ENCODE data around the gene FYB2. TPM values are rescaled to one million over a fixed set of nuclear protein-coding genes. Genes with fewer than 3 reads are reported as not detected.

The FYB2 gene
- polyA plus RNA-seq, 2 donors: 0.24 to 2.0 TPM

DNA sequence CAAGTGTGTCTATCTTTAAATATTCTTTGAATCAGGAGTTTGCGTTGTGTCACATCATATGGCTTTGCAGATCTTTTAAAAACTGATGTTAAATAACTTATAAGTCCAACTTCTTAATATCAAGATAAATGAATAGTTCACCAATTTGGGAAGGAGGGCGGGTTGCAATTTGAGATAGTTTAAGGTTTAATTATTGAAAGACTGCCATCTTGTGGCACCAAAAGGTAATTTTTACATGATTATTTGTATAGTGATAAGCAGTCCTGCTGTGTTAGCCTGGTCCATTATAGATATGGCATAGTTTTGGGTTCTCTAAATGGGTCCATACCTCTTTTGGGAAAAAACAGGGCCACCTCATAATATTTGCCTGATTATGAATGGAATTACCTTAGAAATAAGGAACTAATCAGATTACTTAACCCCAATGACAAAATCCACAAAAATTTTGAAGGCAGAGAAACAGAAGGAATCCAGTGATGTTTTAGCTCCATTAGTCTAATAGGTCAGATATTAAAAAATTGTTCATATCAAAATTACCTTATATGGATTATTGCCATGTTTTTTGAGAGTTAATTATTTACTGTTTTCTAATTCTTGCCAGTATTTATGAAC lies 109.8 kb downstream of the FYB2 start:
- no peaks in the 10 kb centered on the region for H3K36me3 ChIP-seq (ENCODE audit: control insufficient read depth in 2 of 2, insufficient read depth in 2 of 2, low read length in 1 of 2)
- no peaks in the 10 kb centered on the region for H3K4me1 ChIP-seq (ENCODE audit: control insufficient read depth in 2 of 2, insufficient read depth in 2 of 2, low read length in 1 of 2)
- H3K9me3 ChIP-seq (ENCODE audit: control insufficient read depth in 2 of 2, insufficient read depth in 1 of 2, low read depth in 1 of 2, low read length in 1 of 2): no peaks in the 10 kb centered on the region
- no peaks in the 10 kb centered on the region for H3K27me3 ChIP-seq (ENCODE audit: control insufficient read depth in 1 of 2, insufficient read depth in 2 of 2, low read length in 2 of 2)
- WGBS, 2 donors: 6 to 9% methylated on average over 2 of the region's 2 CpGs
- H3K27ac ChIP-seq (ENCODE audit: low read depth in 2 of 2, low read length in 1 of 2): no peak overlapping the region
- no peak overlapping the region for H3K4me3 ChIP-seq (ENCODE audit: low read depth in 1 of 2, low read length in 2 of 2)

DNA sequence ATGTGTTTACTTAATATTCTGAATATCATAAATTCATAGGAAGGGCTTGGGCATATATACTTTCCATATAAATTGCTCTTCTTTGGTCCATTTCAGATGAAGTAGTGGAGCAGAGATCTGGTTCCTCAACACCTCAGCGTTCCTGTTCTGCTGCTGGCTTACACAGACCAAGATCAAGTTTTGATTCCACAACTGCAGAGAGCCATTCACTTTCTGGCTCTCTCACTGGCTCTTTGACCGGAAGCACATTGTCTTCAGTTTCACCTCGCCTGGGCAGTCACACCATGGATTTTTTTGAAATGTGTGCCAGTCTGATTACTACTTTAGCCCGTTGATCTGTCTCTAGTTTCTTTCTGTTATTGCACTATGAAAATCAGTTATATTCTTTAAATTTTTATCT lies 111.8 kb downstream of the FYB2 start:
- Histone ChIP-seq H3K4me3 (ENCODE audit: low read depth in 1 of 2, low read length in 2 of 2) (no peak overlapping the region), H3K27ac (ENCODE audit: low read depth in 2 of 2, low read length in 1 of 2) (no peak overlapping the region), H3K9me3 (ENCODE audit: control insufficient read depth in 2 of 2, insufficient read depth in 1 of 2, low read depth in 1 of 2, low read length in 1 of 2) (no peaks in the 10 kb centered on the region), H3K36me3 (ENCODE audit: control insufficient read depth in 2 of 2, insufficient read depth in 2 of 2, low read length in 1 of 2) (no peaks in the 10 kb centered on the region), H3K27me3 (ENCODE audit: control insufficient read depth in 1 of 2, insufficient read depth in 2 of 2, low read length in 2 of 2) (no peaks in the 10 kb centered on the region), H3K4me1 (ENCODE audit: control insufficient read depth in 2 of 2, insufficient read depth in 2 of 2, low read length in 1 of 2) (no peaks in the 10 kb centered on the region)
- 80% methylated on average over 4 of the region's 4 CpGs for WGBS, 2 donors

DNA sequence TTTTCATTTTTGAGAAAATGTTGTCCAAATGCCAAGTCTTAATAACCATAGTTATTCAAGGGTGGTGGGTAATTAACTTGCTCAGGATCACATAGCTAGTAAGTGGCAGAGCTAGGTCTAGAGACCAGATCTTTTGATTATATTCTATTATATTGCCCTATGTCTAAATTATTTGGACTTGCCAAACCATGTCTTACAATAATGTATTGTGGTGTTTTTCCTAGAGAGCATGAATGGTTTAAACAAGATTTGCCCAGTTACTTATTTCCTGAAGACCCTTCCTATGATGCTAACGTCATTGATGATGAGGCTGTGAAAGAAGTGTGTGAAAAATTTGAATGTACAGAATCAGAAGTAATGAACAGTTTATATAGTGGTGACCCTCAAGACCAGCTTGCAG lies 115.5 kb downstream of the FYB2 start:
- no peaks in the 10 kb centered on the region for H3K9me3 ChIP-seq (ENCODE audit: control insufficient read depth in 2 of 2, insufficient read depth in 1 of 2, low read depth in 1 of 2, low read length in 1 of 2)
- H3K27me3 ChIP-seq (ENCODE audit: control insufficient read depth in 1 of 2, insufficient read depth in 2 of 2, low read length in 2 of 2): no peaks in the 10 kb centered on the region
- no peak overlapping the region for H3K27ac ChIP-seq (ENCODE audit: low read depth in 2 of 2, low read length in 1 of 2)
- H3K4me1 ChIP-seq (ENCODE audit: control insufficient read depth in 2 of 2, insufficient read depth in 2 of 2, low read length in 1 of 2): no peaks in the 10 kb centered on the region
- no peak overlapping the region for H3K4me3 ChIP-seq (ENCODE audit: low read depth in 1 of 2, low read length in 2 of 2)
- 84 to 85% methylated on average over 1 of the region's 1 CpG for WGBS, 2 donors
- no peaks in the 10 kb centered on the region for H3K36me3 ChIP-seq (ENCODE audit: control insufficient read depth in 2 of 2, insufficient read depth in 2 of 2, low read length in 1 of 2)

DNA sequence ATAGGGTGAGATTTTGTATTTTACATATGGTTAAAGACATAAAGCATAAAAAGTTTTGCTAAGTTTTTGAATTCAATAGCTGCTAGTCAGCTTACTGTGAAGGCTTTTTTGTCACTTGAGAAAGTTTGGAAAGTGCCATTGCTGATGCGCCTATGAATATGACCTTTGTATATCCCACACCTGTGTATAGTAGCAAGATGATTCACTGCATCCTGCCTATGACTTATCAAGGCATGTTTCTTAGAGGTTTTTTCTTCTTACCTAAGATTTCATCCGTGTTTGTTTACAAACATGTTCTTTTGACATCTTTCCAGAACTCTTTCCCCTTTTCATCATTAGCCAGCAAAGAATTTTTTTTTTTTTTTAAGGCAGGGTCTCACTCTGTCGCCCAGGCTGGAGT lies 122.5 kb downstream of the FYB2 start:
- Histone ChIP-seq H3K36me3 (ENCODE audit: control insufficient read depth in 2 of 2, insufficient read depth in 2 of 2, low read length in 1 of 2) (no peaks in the 10 kb centered on the region), H3K27ac (ENCODE audit: low read depth in 2 of 2, low read length in 1 of 2) (no peak overlapping the region), H3K4me3 (ENCODE audit: low read depth in 1 of 2, low read length in 2 of 2) (no peak overlapping the region), H3K27me3 (ENCODE audit: control insufficient read depth in 1 of 2, insufficient read depth in 2 of 2, low read length in 2 of 2) (no peaks in the 10 kb centered on the region), H3K9me3 (ENCODE audit: control insufficient read depth in 2 of 2, insufficient read depth in 1 of 2, low read depth in 1 of 2, low read length in 1 of 2) (no peaks in the 10 kb centered on the region), H3K4me1 (ENCODE audit: control insufficient read depth in 2 of 2, insufficient read depth in 2 of 2, low read length in 1 of 2) (no peaks in the 10 kb centered on the region)
- WGBS, 2 donors: 72 to 84% methylated on average over 3 of the region's 3 CpGs

DNA sequence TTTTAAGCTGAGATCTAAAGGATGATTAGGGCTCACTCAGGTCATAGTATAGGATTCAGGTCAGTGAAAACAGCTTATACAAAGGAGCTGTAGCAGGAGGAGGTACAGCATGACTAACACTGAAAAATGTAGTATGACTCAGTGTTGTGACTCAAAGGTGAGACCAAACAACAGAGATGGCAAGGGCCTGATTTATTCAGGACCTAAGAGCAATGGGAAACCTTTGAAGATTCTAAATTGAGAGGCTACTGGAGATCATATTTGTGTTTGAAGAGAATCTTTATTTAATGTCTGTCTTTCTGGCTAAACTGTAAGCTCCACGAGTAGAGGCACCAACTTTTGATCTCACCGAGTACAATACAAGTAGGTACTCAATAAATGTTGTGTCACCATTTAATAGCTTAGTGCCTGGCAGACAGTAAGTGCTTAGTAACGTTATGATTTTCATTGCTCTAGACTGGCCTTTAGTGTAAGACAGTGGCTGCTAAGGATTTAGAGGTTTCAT lies 130.6 kb downstream of the FYB2 start:
- Histone ChIP-seq H3K27me3 (ENCODE audit: control insufficient read depth in 1 of 2, insufficient read depth in 2 of 2, low read length in 2 of 2) (no peaks in the 10 kb centered on the region), H3K9me3 (ENCODE audit: control insufficient read depth in 2 of 2, insufficient read depth in 1 of 2, low read depth in 1 of 2, low read length in 1 of 2) (no peaks in the 10 kb centered on the region), H3K36me3 (ENCODE audit: control insufficient read depth in 2 of 2, insufficient read depth in 2 of 2, low read length in 1 of 2) (no peaks in the 10 kb centered on the region), H3K4me3 (ENCODE audit: low read depth in 1 of 2, low read length in 2 of 2) (no peak overlapping the region), H3K27ac (ENCODE audit: low read depth in 2 of 2, low read length in 1 of 2) (no peak overlapping the region), H3K4me1 (ENCODE audit: control insufficient read depth in 2 of 2, insufficient read depth in 2 of 2, low read length in 1 of 2) (peaks cover 0 to 3% of the 10 kb centered on the region in 2 donors)
- WGBS, 2 donors: 46 to 55% methylated on average over 3 of the region's 3 CpGs

DNA sequence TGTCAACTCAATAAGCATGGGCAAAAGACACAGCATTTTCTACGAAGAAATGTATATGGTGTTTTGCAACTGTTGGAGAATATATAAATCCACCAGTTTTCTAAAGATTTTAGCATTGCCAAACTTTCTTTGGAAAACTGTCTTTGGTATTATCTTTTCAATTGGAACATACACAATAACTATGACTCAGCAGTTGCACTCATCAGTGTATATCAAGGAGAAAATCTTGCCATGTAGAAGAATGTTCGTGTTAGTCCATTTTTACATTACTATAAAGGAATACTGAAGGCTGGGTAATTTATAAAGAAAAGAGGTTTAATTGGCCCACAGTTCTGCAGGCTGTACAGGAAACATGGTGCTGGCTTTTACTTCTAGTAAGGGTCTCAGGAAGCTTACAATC lies 133.0 kb downstream of the FYB2 start:
- Histone ChIP-seq H3K4me3 (ENCODE audit: low read depth in 1 of 2, low read length in 2 of 2) (no peak overlapping the region), H3K27ac (ENCODE audit: low read depth in 2 of 2, low read length in 1 of 2) (no peak overlapping the region), H3K4me1 (ENCODE audit: control insufficient read depth in 2 of 2, insufficient read depth in 2 of 2, low read length in 1 of 2) (peaks cover 0 to 3% of the 10 kb centered on the region in 2 donors), H3K27me3 (ENCODE audit: control insufficient read depth in 1 of 2, insufficient read depth in 2 of 2, low read length in 2 of 2) (no peaks in the 10 kb centered on the region), H3K9me3 (ENCODE audit: control insufficient read depth in 2 of 2, insufficient read depth in 1 of 2, low read depth in 1 of 2, low read length in 1 of 2) (no peaks in the 10 kb centered on the region), H3K36me3 (ENCODE audit: control insufficient read depth in 2 of 2, insufficient read depth in 2 of 2, low read length in 1 of 2) (no peaks in the 10 kb centered on the region)
- WGBS, 2 donors: 52 to 77% methylated on average over 2 of the region's 2 CpGs

DNA sequence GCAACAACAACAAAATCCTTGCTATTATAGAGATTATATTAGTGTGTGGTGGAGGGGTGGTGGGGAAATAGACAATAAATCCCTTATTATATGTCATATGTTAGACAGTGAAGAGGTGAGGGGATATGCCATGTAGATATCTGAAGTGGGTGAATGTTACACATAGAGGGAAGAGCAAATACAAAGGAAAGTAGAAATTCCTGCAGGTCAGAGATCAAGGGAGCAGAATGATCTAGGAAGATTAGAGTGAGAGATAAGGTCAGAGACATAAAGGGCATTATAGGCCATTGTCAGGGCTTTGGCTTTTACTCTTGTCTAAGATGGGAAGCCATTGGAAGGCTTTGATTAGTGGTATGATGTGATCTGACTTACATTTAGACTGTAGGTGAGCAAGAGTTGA lies 135.6 kb downstream of the FYB2 start:
- Histone ChIP-seq H3K27me3 (ENCODE audit: control insufficient read depth in 1 of 2, insufficient read depth in 2 of 2, low read length in 2 of 2) (no peaks in the 10 kb centered on the region), H3K36me3 (ENCODE audit: control insufficient read depth in 2 of 2, insufficient read depth in 2 of 2, low read length in 1 of 2) (no peaks in the 10 kb centered on the region), H3K9me3 (ENCODE audit: control insufficient read depth in 2 of 2, insufficient read depth in 1 of 2, low read depth in 1 of 2, low read length in 1 of 2) (no peaks in the 10 kb centered on the region), H3K4me3 (ENCODE audit: low read depth in 1 of 2, low read length in 2 of 2) (no peak overlapping the region), H3K27ac (ENCODE audit: low read depth in 2 of 2, low read length in 1 of 2) (no peak overlapping the region), H3K4me1 (ENCODE audit: control insufficient read depth in 2 of 2, insufficient read depth in 2 of 2, low read length in 1 of 2) (peaks cover 0 to 3% of the 10 kb centered on the region in 2 donors)

DNA sequence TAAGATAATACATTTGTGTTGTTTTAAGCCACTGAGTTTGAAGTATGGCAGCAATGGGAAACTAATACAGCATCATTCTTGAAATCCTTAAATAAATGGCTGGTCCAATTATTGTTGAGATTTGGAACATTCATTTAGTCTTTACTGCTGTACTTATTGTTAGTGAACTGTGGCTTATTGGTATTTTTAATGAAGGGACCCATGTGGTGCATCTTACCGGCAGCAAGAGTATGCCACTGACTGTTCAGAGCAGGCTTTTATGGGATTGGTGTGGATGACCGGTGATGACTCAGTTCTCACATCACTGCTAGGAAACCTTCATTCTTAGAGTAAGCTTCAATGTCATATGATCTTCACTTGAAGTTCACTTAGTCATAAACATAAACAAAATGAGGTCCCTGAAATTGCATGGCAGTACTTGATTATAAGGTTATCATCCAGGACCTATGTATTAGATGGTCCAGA lies 142.6 kb downstream of the FYB2 start:
- Histone ChIP-seq H3K36me3 (ENCODE audit: control insufficient read depth in 2 of 2, insufficient read depth in 2 of 2, low read length in 1 of 2) (no peaks in the 10 kb centered on the region), H3K27ac (ENCODE audit: low read depth in 2 of 2, low read length in 1 of 2) (no peak overlapping the region), H3K27me3 (ENCODE audit: control insufficient read depth in 1 of 2, insufficient read depth in 2 of 2, low read length in 2 of 2) (no peaks in the 10 kb centered on the region), H3K9me3 (ENCODE audit: control insufficient read depth in 2 of 2, insufficient read depth in 1 of 2, low read depth in 1 of 2, low read length in 1 of 2) (no peaks in the 10 kb centered on the region), H3K4me3 (ENCODE audit: low read depth in 1 of 2, low read length in 2 of 2) (no peak overlapping the region), H3K4me1 (ENCODE audit: control insufficient read depth in 2 of 2, insufficient read depth in 2 of 2, low read length in 1 of 2) (no peaks in the 10 kb centered on the region)
- 71 to 89% methylated on average over 2 of the region's 2 CpGs for WGBS, 2 donors

DNA sequence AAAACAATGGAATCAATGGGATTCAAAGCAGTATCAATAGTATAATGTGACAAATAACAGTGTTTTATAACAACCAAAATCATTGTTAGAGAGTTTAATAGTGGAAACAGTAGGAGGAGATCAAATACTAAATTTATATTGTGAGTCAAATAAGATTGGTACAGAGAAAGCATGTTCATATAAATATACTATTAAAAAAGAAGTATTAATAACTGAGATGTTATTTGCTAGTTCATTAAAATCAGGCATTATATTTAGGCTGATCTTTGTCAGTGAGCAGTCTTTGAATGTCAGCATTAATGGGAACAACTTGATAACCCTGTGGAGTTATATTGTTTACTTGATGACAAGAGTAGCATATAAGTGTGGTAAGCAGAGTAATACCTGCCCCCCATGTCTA lies 143.4 kb downstream of the FYB2 start:
- no peak overlapping the region for H3K4me3 ChIP-seq (ENCODE audit: low read depth in 1 of 2, low read length in 2 of 2)
- no peaks in the 10 kb centered on the region for H3K27me3 ChIP-seq (ENCODE audit: control insufficient read depth in 1 of 2, insufficient read depth in 2 of 2, low read length in 2 of 2)
- no peak overlapping the region for H3K27ac ChIP-seq (ENCODE audit: low read depth in 2 of 2, low read length in 1 of 2)
- H3K4me1 ChIP-seq (ENCODE audit: control insufficient read depth in 2 of 2, insufficient read depth in 2 of 2, low read length in 1 of 2): no peaks in the 10 kb centered on the region
- H3K9me3 ChIP-seq (ENCODE audit: control insufficient read depth in 2 of 2, insufficient read depth in 1 of 2, low read depth in 1 of 2, low read length in 1 of 2): no peaks in the 10 kb centered on the region
- H3K36me3 ChIP-seq (ENCODE audit: control insufficient read depth in 2 of 2, insufficient read depth in 2 of 2, low read length in 1 of 2): no peaks in the 10 kb centered on the region

DNA sequence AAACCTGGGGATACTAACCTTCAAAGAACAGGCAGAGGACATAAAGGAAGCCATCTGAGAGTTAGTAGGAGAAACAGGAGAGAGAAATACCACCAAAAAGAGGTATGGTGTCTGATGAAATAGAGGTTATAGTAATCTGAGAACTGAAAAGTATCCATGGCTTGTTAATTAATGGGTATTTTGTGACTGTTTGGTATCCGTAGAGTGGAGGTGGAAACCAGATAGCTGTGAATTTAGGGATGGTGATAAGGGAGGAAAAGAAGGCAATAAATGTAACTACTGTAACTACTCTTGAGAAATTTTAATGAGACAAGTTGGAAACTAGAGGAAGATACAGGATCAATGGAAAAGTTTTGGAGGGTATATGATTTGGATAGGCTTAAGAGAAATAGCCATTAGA lies 146.6 kb downstream of the FYB2 start:
- H3K27me3 ChIP-seq (ENCODE audit: control insufficient read depth in 1 of 2, insufficient read depth in 2 of 2, low read length in 2 of 2): no peaks in the 10 kb centered on the region
- H3K9me3 ChIP-seq (ENCODE audit: control insufficient read depth in 2 of 2, insufficient read depth in 1 of 2, low read depth in 1 of 2, low read length in 1 of 2): no peaks in the 10 kb centered on the region
- no peak overlapping the region for H3K4me3 ChIP-seq (ENCODE audit: low read depth in 1 of 2, low read length in 2 of 2)
- no peak overlapping the region for H3K27ac ChIP-seq (ENCODE audit: low read depth in 2 of 2, low read length in 1 of 2)
- no peaks in the 10 kb centered on the region for H3K4me1 ChIP-seq (ENCODE audit: control insufficient read depth in 2 of 2, insufficient read depth in 2 of 2, low read length in 1 of 2)
- WGBS, 2 donors: 0 to 49% methylated on average over 1 of the region's 1 CpG
- H3K36me3 ChIP-seq (ENCODE audit: control insufficient read depth in 2 of 2, insufficient read depth in 2 of 2, low read length in 1 of 2): no peaks in the 10 kb centered on the region
